ENCODE data around the gene SPIRE2. TPM values are rescaled to one million over a fixed set of nuclear protein-coding genes. Genes with fewer than 3 reads are reported as not detected.

Gene SPIRE2
- total and polyA plus RNA-seq, 2 donors from 2014 or later = 2.9 to 6.5 TPM

DNA sequence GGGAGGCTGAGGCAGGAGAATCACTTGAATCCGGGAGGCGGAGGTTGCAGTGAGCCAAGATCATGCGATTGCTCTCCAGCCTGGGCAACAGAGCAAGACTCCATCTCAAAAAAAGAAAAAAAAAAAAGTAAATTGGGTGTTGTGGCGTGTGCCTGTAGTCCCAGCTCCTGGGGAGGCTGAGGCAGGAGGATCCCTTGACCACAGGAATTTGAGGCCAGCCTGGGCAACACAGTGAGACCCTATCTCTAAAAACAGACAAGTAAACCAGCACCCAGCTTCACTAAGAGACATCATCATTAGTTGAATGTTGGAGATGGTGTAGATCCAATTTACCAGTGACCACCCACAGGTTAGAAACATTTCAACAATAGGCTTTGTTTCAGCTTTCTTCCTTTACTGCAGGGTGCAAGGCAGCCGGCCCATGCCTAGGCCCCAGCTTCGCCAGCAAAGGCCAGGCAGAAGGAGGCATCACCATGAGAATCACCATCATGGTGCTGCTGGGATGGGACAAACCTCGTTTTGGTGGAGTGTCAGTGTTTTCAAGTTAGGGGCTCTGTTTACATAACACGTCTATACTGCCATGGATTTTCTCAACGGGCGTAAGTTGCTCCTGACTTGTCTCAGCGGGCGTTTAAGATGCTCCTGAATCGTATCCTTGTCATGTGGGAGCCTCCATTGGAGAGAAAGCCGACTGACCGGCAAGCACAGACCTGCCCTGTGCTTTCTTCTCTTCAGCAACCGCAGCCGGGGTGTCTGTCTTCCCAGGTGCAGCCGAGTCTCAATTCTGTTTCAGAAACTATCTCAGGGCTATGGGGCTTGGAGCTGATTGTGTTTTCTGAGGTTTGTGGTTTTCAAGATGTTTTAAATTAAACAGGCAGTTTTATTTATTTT is 52.4 kb downstream of the SPIRE2 start:
- FAIRE-seq = no peak
- no peak overlapping the region for H3K4me3 ChIP-seq (ENCODE audit: low read length in 3 of 3)
- peaks cover 5 to 31% (median 31%) of the 10 kb centered on the region in 3 donors for H3K36me3 ChIP-seq (ENCODE audit: control insufficient read depth in 2 of 3, insufficient read depth in 3 of 3, low read length in 3 of 3)
- H3K27me3 ChIP-seq (ENCODE audit: control insufficient read depth, insufficient read depth, low read length) = no peaks in the 10 kb centered on the region
- H3K27ac ChIP-seq (ENCODE audit: low read depth in 2 of 2, low read length in 2 of 2) = no peak overlapping the region
- H3K9ac ChIP-seq (ENCODE audit: low read length in 3 of 3) = no peak overlapping the region
- intact Hi-C loops (cut with DNase I) = no loop called here
- no peak for DNase-seq
- TF ChIP-seq, protein P1, sequence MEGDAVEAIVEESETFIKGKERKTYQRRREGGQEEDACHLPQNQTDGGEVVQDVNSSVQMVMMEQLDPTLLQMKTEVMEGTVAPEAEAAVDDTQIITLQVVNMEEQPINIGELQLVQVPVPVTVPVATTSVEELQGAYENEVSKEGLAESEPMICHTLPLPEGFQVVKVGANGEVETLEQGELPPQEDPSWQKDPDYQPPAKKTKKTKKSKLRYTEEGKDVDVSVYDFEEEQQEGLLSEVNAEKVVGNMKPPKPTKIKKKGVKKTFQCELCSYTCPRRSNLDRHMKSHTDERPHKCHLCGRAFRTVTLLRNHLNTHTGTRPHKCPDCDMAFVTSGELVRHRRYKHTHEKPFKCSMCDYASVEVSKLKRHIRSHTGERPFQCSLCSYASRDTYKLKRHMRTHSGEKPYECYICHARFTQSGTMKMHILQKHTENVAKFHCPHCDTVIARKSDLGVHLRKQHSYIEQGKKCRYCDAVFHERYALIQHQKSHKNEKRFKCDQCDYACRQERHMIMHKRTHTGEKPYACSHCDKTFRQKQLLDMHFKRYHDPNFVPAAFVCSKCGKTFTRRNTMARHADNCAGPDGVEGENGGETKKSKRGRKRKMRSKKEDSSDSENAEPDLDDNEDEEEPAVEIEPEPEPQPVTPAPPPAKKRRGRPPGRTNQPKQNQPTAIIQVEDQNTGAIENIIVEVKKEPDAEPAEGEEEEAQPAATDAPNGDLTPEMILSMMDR (IDR thresholded peaks at IDR 0.05; ENCODE audit: borderline replicate concordance, extremely low read depth, insufficient read depth) = no peak
- no peaks in the 10 kb centered on the region for H3K9me3 ChIP-seq (ENCODE audit: control insufficient read depth in 2 of 3, insufficient read depth in 1 of 3, low read length in 3 of 3)
- no peaks in the 10 kb centered on the region for H3K4me1 ChIP-seq (ENCODE audit: control insufficient read depth in 2 of 3, insufficient read depth in 2 of 3, low read depth in 1 of 3, low read length in 3 of 3)

DNA sequence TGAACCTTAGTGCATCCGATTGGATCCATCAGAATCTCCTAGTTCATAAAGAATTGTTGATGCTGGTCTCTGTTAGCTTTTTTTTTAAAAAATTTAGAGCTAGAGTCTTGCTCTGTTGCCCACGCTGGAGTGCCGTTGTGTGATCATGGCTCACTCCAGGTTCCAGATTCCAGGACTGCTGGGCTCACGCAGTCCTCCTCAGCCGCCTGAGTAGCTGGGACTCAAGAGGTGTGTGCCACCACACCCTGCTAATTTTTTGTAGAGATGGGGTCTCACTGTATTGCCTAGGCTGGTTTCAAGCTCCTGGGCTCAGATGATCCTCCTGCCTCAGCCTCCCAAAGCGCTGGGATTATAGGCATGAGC is 53.1 kb downstream of the SPIRE2 start:
- TF ChIP-seq, protein P1 (IDR thresholded peaks at IDR 0.05; ENCODE audit: borderline replicate concordance, extremely low read depth, insufficient read depth) = no peak

DNA sequence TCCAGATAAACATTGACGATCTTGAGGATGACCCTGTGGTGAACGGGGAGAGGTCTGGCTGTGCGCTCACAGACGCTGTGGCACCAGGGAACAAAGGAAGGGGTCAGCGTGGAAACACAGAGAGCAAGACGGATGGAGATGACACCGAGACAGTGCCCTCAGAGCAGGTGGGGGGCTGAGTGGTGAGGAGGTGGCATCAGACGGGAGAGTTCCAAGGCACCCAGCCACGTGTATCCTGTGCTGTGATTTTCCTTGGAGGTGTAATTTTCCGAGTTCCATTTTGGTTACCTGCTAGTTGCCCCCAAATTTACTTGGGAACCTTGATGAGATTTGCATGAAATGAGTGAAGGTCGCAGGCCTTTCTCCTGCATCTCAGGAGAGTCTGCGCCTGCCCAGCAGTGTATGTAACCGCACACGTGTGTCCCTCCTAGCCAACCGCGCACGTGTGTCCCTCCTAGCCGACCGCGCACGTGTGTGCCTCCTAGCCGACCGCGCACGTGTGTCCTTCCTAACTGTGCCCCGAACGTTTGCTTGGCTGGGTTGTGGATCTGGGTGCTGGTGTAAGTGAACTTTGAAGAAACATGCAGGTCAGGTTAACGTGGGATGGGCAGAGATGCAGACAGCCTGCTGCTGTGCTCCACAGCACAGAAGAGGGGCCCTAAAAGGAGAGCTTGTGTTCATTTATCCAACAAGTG is 55.2 kb downstream of the SPIRE2 start:
- no peak for DNase-seq
- Histone ChIP-seq H3K9ac (ENCODE audit: low read length in 3 of 3) (no peak overlapping the region), H3K4me1 (ENCODE audit: control insufficient read depth in 2 of 3, insufficient read depth in 2 of 3, low read depth in 1 of 3, low read length in 3 of 3) (no peaks in the 10 kb centered on the region), H3K9me3 (ENCODE audit: control insufficient read depth in 2 of 3, insufficient read depth in 1 of 3, low read length in 3 of 3) (no peaks in the 10 kb centered on the region), H3K27ac (ENCODE audit: low read depth in 2 of 2, low read length in 2 of 2) (no peak overlapping the region), H3K36me3 (ENCODE audit: control insufficient read depth in 2 of 3, insufficient read depth in 3 of 3, low read length in 3 of 3) (peaks cover 5 to 47% (median 43%) of the 10 kb centered on the region in 3 donors), H3K4me3 (ENCODE audit: low read length in 3 of 3) (no peak overlapping the region), H3K27me3 (ENCODE audit: control insufficient read depth, insufficient read depth, low read length) (no peaks in the 10 kb centered on the region)
- TF ChIP-seq, protein P1 (IDR thresholded peaks at IDR 0.05; ENCODE audit: borderline replicate concordance, extremely low read depth, insufficient read depth) = no peak
- intact Hi-C loops (cut with DNase I) = no loop called here
- FAIRE-seq = no peak

More for the DNA sequence above, 53.1 kb downstream of the SPIRE2 start:
- intact Hi-C loops (cut with DNase I) = no loop called here
- H3K9me3 ChIP-seq (ENCODE audit: control insufficient read depth in 2 of 3, insufficient read depth in 1 of 3, low read length in 3 of 3) = no peaks in the 10 kb centered on the region
- H3K4me3 ChIP-seq (ENCODE audit: low read length in 3 of 3) = no peak overlapping the region
- no peak overlapping the region for H3K9ac ChIP-seq (ENCODE audit: low read length in 3 of 3)
- H3K27ac ChIP-seq (ENCODE audit: low read depth in 2 of 2, low read length in 2 of 2) = no peak overlapping the region
- no peaks in the 10 kb centered on the region for H3K27me3 ChIP-seq (ENCODE audit: control insufficient read depth, insufficient read depth, low read length)
- no peak for DNase-seq
- H3K4me1 ChIP-seq (ENCODE audit: control insufficient read depth in 2 of 3, insufficient read depth in 2 of 3, low read depth in 1 of 3, low read length in 3 of 3) = no peaks in the 10 kb centered on the region
- no peak for FAIRE-seq
- peaks cover 5 to 33% (median 31%) of the 10 kb centered on the region in 3 donors for H3K36me3 ChIP-seq (ENCODE audit: control insufficient read depth in 2 of 3, insufficient read depth in 3 of 3, low read length in 3 of 3)

All from kidney (tissue), 14 donors.